Measurements from ENCODE around the gene GRHL1.
A peak's percentile ranks its signal among the peaks of the same experiment; 100 is the strongest.

Gene GRHL1

DNA sequence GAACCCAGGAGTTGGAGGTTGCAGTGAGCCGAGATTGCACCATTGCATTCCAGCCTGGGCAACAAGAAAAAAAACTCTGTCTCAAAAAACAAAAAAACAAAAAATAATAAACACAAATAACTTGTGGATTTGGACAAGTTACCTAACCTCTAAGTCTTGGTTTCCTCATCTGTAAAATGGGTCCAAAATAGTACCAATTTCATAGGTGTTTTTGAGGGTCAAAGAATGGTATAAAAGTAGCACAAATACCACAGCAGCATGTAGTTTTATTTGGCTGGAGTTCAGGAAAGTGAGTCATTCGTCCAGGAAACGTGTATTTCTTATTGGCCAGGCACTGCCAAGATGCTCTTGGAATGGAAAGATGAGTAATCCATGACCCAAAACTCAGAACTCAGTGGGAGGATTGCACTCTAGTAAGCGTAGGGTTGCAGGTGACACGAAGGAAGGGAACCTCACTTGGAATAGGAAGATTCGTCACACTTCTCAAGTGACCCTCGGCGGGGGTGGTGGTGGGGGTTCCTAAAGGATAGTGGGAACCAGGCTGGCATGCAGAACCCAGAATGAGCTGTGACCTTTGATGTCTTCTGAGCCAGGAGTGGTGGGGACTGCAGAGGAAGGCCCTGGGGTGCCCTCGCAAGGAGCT is 24.4 kb downstream of the GRHL1 start:
- Histone ChIP-seq H3K36me3 (ENCODE audit: control insufficient read depth in 1 of 2, insufficient read depth in 2 of 2, low read length in 2 of 2) (no peaks in the 10 kb centered on the region), H3K4me3 (ENCODE audit: low read depth in 1 of 2, low read length in 2 of 2) (no peak overlapping the region), H3K27me3 (ENCODE audit: low read depth, low read length) (no peaks in the 10 kb centered on the region), H3K27ac (ENCODE audit: low read length) (no peak overlapping the region), H3K4me1 (ENCODE audit: control insufficient read depth in 1 of 2, insufficient read depth in 2 of 2, low read length in 2 of 2) (peaks cover 0 to 14% of the 10 kb centered on the region in 2 donors), H3K9me3 (ENCODE audit: control insufficient read depth in 1 of 2, low read length in 2 of 2) (no peaks in the 10 kb centered on the region)

DNA sequence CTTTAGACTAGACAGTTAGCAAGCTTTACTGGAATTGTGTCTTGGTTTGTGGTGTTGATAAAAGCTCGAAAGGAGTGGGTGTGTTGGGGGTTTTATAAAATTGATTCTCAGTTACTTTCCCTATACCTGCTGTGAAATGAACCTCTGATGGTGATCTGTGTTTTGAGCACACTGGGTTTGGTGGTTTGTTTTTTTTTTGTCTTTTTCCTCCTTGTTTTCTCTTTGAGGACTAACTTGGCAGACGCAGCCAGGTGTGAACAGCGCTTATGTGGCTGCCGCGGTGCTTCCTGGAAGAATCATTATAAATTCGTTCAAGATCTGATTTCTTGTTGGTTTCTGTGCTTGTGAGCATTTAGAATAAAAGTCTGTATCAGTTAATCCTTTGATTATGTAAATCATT is 28.5 kb downstream of the GRHL1 start:
- Histone ChIP-seq H3K36me3 (ENCODE audit: control insufficient read depth in 1 of 2, insufficient read depth in 2 of 2, low read length in 2 of 2) (no peaks in the 10 kb centered on the region), H3K27ac (ENCODE audit: low read length) (no peak overlapping the region), H3K4me1 (ENCODE audit: control insufficient read depth in 1 of 2, insufficient read depth in 2 of 2, low read length in 2 of 2) (peaks cover 0 to 23% of the 10 kb centered on the region in 2 donors), H3K4me3 (ENCODE audit: low read depth in 1 of 2, low read length in 2 of 2) (no peak overlapping the region), H3K27me3 (ENCODE audit: low read depth, low read length) (no peaks in the 10 kb centered on the region), H3K9me3 (ENCODE audit: control insufficient read depth in 1 of 2, low read length in 2 of 2) (no peaks in the 10 kb centered on the region)

GRCh38 chr2:9980520-9980919 is 29.0 kb downstream of the GRHL1 start:
- no peak overlapping the region for H3K27ac ChIP-seq (ENCODE audit: low read length)
- no peaks in the 10 kb centered on the region for H3K9me3 ChIP-seq (ENCODE audit: control insufficient read depth in 1 of 2, low read length in 2 of 2)
- H3K4me3 ChIP-seq (ENCODE audit: low read depth in 1 of 2, low read length in 2 of 2), result no peak overlapping the region
- no peaks in the 10 kb centered on the region for H3K36me3 ChIP-seq (ENCODE audit: control insufficient read depth in 1 of 2, insufficient read depth in 2 of 2, low read length in 2 of 2)
- H3K4me1 ChIP-seq (ENCODE audit: control insufficient read depth in 1 of 2, insufficient read depth in 2 of 2, low read length in 2 of 2), result peaks cover 0 to 24% of the 10 kb centered on the region in 2 donors
- no peaks in the 10 kb centered on the region for H3K27me3 ChIP-seq (ENCODE audit: low read depth, low read length)

- Histone ChIP-seq H3K27ac (ENCODE audit: low read length) (no peak overlapping the region), H3K36me3 (ENCODE audit: control insufficient read depth in 1 of 2, insufficient read depth in 2 of 2, low read length in 2 of 2) (no peaks in the 10 kb centered on the region), H3K4me3 (ENCODE audit: low read depth in 1 of 2, low read length in 2 of 2) (no peak overlapping the region), H3K4me1 (ENCODE audit: control insufficient read depth in 1 of 2, insufficient read depth in 2 of 2, low read length in 2 of 2) (peaks cover 0 to 13% of the 10 kb centered on the region in 2 donors), H3K27me3 (ENCODE audit: low read depth, low read length) (no peaks in the 10 kb centered on the region), H3K9me3 (ENCODE audit: control insufficient read depth in 1 of 2, low read length in 2 of 2) (no peaks in the 10 kb centered on the region)
Measured at GRCh38 chr2:9981655-9982054, 30.2 kb downstream of the GRHL1 start.

GRCh38 chr2:9982248-9982647 is 30.8 kb downstream of the GRHL1 start:
- H3K36me3 ChIP-seq (ENCODE audit: control insufficient read depth in 1 of 2, insufficient read depth in 2 of 2, low read length in 2 of 2), result no peaks in the 10 kb centered on the region
- no peak overlapping the region for H3K27ac ChIP-seq (ENCODE audit: low read length)
- no peak overlapping the region for H3K4me3 ChIP-seq (ENCODE audit: low read depth in 1 of 2, low read length in 2 of 2)
- H3K9me3 ChIP-seq (ENCODE audit: control insufficient read depth in 1 of 2, low read length in 2 of 2), result no peaks in the 10 kb centered on the region
- H3K4me1 ChIP-seq (ENCODE audit: control insufficient read depth in 1 of 2, insufficient read depth in 2 of 2, low read length in 2 of 2), result peaks cover 0 to 12% of the 10 kb centered on the region in 2 donors
- no peaks in the 10 kb centered on the region for H3K27me3 ChIP-seq (ENCODE audit: low read depth, low read length)

- no peaks in the 10 kb centered on the region for H3K9me3 ChIP-seq (ENCODE audit: control insufficient read depth in 1 of 2, low read length in 2 of 2)
- no peaks in the 10 kb centered on the region for H3K27me3 ChIP-seq (ENCODE audit: low read depth, low read length)
- no peak overlapping the region for H3K27ac ChIP-seq (ENCODE audit: low read length)
- H3K36me3 ChIP-seq (ENCODE audit: control insufficient read depth in 1 of 2, insufficient read depth in 2 of 2, low read length in 2 of 2), result no peaks in the 10 kb centered on the region
- H3K4me1 ChIP-seq (ENCODE audit: control insufficient read depth in 1 of 2, insufficient read depth in 2 of 2, low read length in 2 of 2), result peaks cover 0 to 12% of the 10 kb centered on the region in 2 donors
- H3K4me3 ChIP-seq (ENCODE audit: low read depth in 1 of 2, low read length in 2 of 2), result no peak overlapping the region
Measured at GRCh38 chr2:9982891-9983290, 31.4 kb downstream of the GRHL1 start.

- Histone ChIP-seq H3K4me1 (ENCODE audit: control insufficient read depth in 1 of 2, insufficient read depth in 2 of 2, low read length in 2 of 2) (peaks cover 0 to 12% of the 10 kb centered on the region in 2 donors), H3K36me3 (ENCODE audit: control insufficient read depth in 1 of 2, insufficient read depth in 2 of 2, low read length in 2 of 2) (no peaks in the 10 kb centered on the region), H3K4me3 (ENCODE audit: low read depth in 1 of 2, low read length in 2 of 2) (no peak overlapping the region), H3K27me3 (ENCODE audit: low read depth, low read length) (no peaks in the 10 kb centered on the region), H3K27ac (ENCODE audit: low read length) (no peak overlapping the region), H3K9me3 (ENCODE audit: control insufficient read depth in 1 of 2, low read length in 2 of 2) (no peaks in the 10 kb centered on the region)
Measured at GRCh38 chr2:9983401-9984216, 32.1 kb downstream of the GRHL1 start.

GRCh38 chr2:9984217-9984739 is 32.8 kb downstream of the GRHL1 start:
- Histone ChIP-seq H3K9me3 (ENCODE audit: control insufficient read depth in 1 of 2, low read length in 2 of 2) (no peaks in the 10 kb centered on the region), H3K36me3 (ENCODE audit: control insufficient read depth in 1 of 2, insufficient read depth in 2 of 2, low read length in 2 of 2) (no peaks in the 10 kb centered on the region), H3K4me3 (ENCODE audit: low read depth in 1 of 2, low read length in 2 of 2) (no peak overlapping the region), H3K4me1 (ENCODE audit: control insufficient read depth in 1 of 2, insufficient read depth in 2 of 2, low read length in 2 of 2) (peaks cover 0 to 12% of the 10 kb centered on the region in 2 donors), H3K27ac (ENCODE audit: low read length) (peak overlapping the region; percentile 60), H3K27me3 (ENCODE audit: low read depth, low read length) (no peaks in the 10 kb centered on the region)

DNA sequence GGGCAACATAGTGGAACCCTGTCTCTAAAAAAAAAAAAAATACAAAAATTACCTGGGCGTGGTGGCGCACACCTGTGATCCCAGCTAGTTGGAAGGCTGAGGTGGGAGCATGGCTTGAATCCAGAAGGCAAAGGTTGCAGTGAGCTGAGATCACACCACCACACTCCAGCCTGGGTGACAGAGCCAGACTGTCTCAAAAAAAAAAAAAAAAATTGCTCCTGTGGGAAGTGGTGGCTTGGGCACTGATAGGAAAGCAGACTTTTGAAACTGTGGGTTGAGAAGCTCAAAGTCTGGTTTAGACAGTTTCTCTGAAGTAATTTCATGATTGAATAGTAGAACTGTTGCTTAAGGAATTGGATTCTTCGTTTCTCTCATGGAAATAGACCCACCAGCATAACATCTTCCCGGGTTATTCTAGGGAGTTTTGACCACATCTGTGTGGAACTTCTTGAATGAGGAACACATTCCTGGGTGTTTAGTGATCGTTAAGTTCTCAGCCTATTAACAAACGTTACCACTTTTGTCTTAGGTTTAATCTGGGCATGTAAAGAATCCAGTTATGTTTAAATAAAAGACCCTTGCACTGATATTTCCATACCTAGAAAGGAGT is 33.5 kb downstream of the GRHL1 start:
- H3K36me3 ChIP-seq (ENCODE audit: control insufficient read depth in 1 of 2, insufficient read depth in 2 of 2, low read length in 2 of 2), result no peaks in the 10 kb centered on the region
- peak overlapping the region; percentile 60 for H3K27ac ChIP-seq (ENCODE audit: low read length)
- no peaks in the 10 kb centered on the region for H3K9me3 ChIP-seq (ENCODE audit: control insufficient read depth in 1 of 2, low read length in 2 of 2)
- H3K4me1 ChIP-seq (ENCODE audit: control insufficient read depth in 1 of 2, insufficient read depth in 2 of 2, low read length in 2 of 2), result peaks cover 0 to 12% of the 10 kb centered on the region in 2 donors
- H3K27me3 ChIP-seq (ENCODE audit: low read depth, low read length), result no peaks in the 10 kb centered on the region
- H3K4me3 ChIP-seq (ENCODE audit: low read depth in 1 of 2, low read length in 2 of 2), result no peak overlapping the region

DNA sequence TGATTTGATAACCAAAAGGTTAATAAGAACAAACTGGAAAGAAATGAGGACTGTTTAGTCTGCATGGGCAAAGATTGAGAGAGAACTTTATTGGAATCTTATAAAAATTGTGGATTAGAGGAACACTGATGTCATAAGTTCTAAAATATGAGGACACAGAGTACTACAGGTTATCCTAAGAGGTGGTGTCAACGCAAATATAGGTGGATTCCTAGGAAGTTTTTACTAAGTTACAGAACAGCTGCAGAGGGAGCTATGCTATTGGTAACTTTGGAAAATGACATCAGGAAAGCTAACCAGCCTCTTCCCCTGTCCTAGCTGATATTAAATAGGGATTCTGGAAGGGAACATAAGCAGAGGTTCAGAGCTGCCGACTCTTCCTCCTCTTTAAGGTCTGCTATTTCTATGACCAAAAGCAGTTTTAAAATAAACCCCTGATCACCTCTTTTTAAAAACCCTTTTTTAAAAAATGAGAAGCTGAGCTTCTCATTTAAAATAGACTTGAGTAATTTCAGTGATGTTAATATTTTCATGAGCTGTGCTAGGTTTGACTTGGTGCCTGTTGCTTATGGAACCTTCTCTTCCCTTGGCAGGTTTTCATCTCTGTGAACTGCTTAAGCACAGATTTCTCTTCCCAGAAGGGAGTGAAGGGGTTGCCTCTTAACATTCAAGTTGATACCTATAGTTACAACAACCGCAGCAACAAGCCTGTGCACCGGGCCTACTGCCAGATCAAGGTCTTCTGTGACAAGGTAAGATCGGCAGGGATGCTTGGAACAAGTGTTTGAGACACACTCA is 34.2 kb downstream of the GRHL1 start:
- peaks cover 0 to 12% of the 10 kb centered on the region in 2 donors for H3K4me1 ChIP-seq (ENCODE audit: control insufficient read depth in 1 of 2, insufficient read depth in 2 of 2, low read length in 2 of 2)
- no peaks in the 10 kb centered on the region for H3K36me3 ChIP-seq (ENCODE audit: control insufficient read depth in 1 of 2, insufficient read depth in 2 of 2, low read length in 2 of 2)
- H3K27ac ChIP-seq (ENCODE audit: low read length), result no peak overlapping the region
- no peak overlapping the region for H3K4me3 ChIP-seq (ENCODE audit: low read depth in 1 of 2, low read length in 2 of 2)
- H3K9me3 ChIP-seq (ENCODE audit: control insufficient read depth in 1 of 2, low read length in 2 of 2), result no peaks in the 10 kb centered on the region
- H3K27me3 ChIP-seq (ENCODE audit: low read depth, low read length), result no peaks in the 10 kb centered on the region

- H3K27me3 ChIP-seq (ENCODE audit: low read depth, low read length), result no peaks in the 10 kb centered on the region
- no peak overlapping the region for H3K4me3 ChIP-seq (ENCODE audit: low read depth in 1 of 2, low read length in 2 of 2)
- no peaks in the 10 kb centered on the region for H3K36me3 ChIP-seq (ENCODE audit: control insufficient read depth in 1 of 2, insufficient read depth in 2 of 2, low read length in 2 of 2)
- H3K9me3 ChIP-seq (ENCODE audit: control insufficient read depth in 1 of 2, low read length in 2 of 2), result no peaks in the 10 kb centered on the region
- H3K4me1 ChIP-seq (ENCODE audit: control insufficient read depth in 1 of 2, insufficient read depth in 2 of 2, low read length in 2 of 2), result peaks cover 7 to 17% of the 10 kb centered on the region in 2 donors
- no peak overlapping the region for H3K27ac ChIP-seq (ENCODE audit: low read length)
Measured at GRCh38 chr2:9988320-9988719, 36.8 kb downstream of the GRHL1 start.
